NB4 (cell line): ENCODE measurements around the gene PLA2G15.

Source experiments
- DNase-seq: peaks from one replicate; pipeline ENCODE4 v3.0.0; 2010; ENCODE audit warnings: low read depth
- H3K4me3 ChIP-seq: one replicate; pipeline ENCODE4 v1.5.1; 2011; ENCODE audit warnings: mild to moderate bottlenecking, low read depth, low read length, moderate library complexity
- CTCF ChIP-seq: IDR thresholded peaks from one replicate; pipeline ENCODE4 v1.5.1; 2012; ENCODE audit warnings: low read depth, low read length
- MAX ChIP-seq: IDR thresholded peaks from 2 replicates; pipeline ENCODE4 v1.6.1; 2011; ENCODE audit warnings: low read depth, low read length
- MYC ChIP-seq: IDR thresholded peaks from 2 replicates; pipeline ENCODE4 v1.6.1; 2011; ENCODE audit warnings: low read depth, low read length
- POLR2A ChIP-seq: IDR thresholded peaks from 2 replicates; pipeline ENCODE4 v1.6.1; 2011; ENCODE audit warnings: mild to moderate bottlenecking; ENCODE audit not compliant: insufficient read length; ENCODE audit errors: extremely low read depth

Gene PLA2G15

GRCh38 chr16:68227183-68227793, 17.9 kb upstream of the PLA2G15 start:
- TF ChIP-seq POLR2A (no peak), CTCF (no peak), MYC (no peak), MAX (no peak)
- no peak overlapping the region for H3K4me3 ChIP-seq
- DNase-seq, result no peak

GRCh38 chr16:68227850-68228553, 17.2 kb upstream of the PLA2G15 start:
- no peak overlapping the region for H3K4me3 ChIP-seq
- no peak for DNase-seq
- TF ChIP-seq CTCF, result no peak
- no peak for TF ChIP-seq MAX
- no peak for TF ChIP-seq POLR2A
- TF ChIP-seq MYC, result no peak

GRCh38 chr16:68228652-68229051, 16.5 kb upstream of the PLA2G15 start:
- H3K4me3 ChIP-seq, result no peak overlapping the region
- TF ChIP-seq MYC, result no peak
- DNase-seq, result no peak

GRCh38 chr16:68229431-68230175, 15.6 kb upstream of the PLA2G15 start:
- H3K4me3 ChIP-seq, result no peak overlapping the region
- peak; percentile 64 for DNase-seq
- TF ChIP-seq MAX (no peak), MYC (no peak), CTCF (peak; percentile 80), POLR2A (no peak)

- TF ChIP-seq MYC (no peak), POLR2A (no peak), CTCF (no peak), MAX (no peak)
- no peak overlapping the region for H3K4me3 ChIP-seq
- no peak for DNase-seq
Measured at GRCh38 chr16:68230176-68230571, 15.0 kb upstream of the PLA2G15 start.

GRCh38 chr16:68230956-68231355, 14.2 kb upstream of the PLA2G15 start:
- DNase-seq, result no peak
- TF ChIP-seq CTCF, result no peak
- no peak for TF ChIP-seq MYC
- no peak for TF ChIP-seq MAX
- TF ChIP-seq POLR2A, result no peak

More at GRCh38 chr16:68230956-68231355, 14.2 kb upstream of the PLA2G15 start:
- H3K4me3 ChIP-seq, result no peak overlapping the region
